Mucosa of gallbladder (tissue), 1 donor: ENCODE results near the gene RHNO1. TPM values are rescaled to one million over a fixed set of nuclear protein-coding genes. Genes with fewer than 3 reads are reported as not detected.

Experiments used
- DNase-seq: peaks from one replicate; pipeline ENCODE4 v3.0.0-alpha.2; 2020; ENCODE audit warnings: low spot score
- total RNA-seq: library from RNA; stranded (reverse); gene quantifications from one replicate; pipeline ENCODE4 v1.2.1, GENCODE V29; 2021
- donor health status: DM: no; HTN: no; CAD: no.

The RHNO1 gene
- total RNA-seq, 1 donor from 2014 or later = 17.6 TPM

- peak; percentile 19 for DNase-seq
Measured at GRCh38 chr12:2902272-2902880, 25.4 kb downstream of the RHNO1 start.

GRCh38 chr12:2904260-2904659 lies 27.2 kb downstream of the RHNO1 start:
- no peak for DNase-seq

GRCh38 chr12:2912216-2912575 lies 35.2 kb downstream of the RHNO1 start:
- DNase-seq = no peak

GRCh38 chr12:2919249-2919648 lies 42.2 kb downstream of the RHNO1 start:
- DNase-seq = no peak

- no peak for DNase-seq
Measured at GRCh38 chr12:2922329-2922728, 45.3 kb downstream of the RHNO1 start.

- DNase-seq = no peak
Measured at GRCh38 chr12:2923057-2923456, 46.0 kb downstream of the RHNO1 start.

GRCh38 chr12:2924019-2924418 lies 47.0 kb downstream of the RHNO1 start:
- DNase-seq = no peak

GRCh38 chr12:2925322-2925995 lies 48.4 kb downstream of the RHNO1 start:
- DNase-seq = no peak

- no peak for DNase-seq
Measured at GRCh38 chr12:2930865-2931264, 53.8 kb downstream of the RHNO1 start.

- no peak for DNase-seq
Measured at GRCh38 chr12:2933586-2933985, 56.6 kb downstream of the RHNO1 start.

- no peak for DNase-seq
Measured at GRCh38 chr12:2934371-2934770, 57.3 kb downstream of the RHNO1 start.

GRCh38 chr12:2936301-2936700 lies 59.3 kb downstream of the RHNO1 start:
- no peak for DNase-seq

- no peak for DNase-seq
Measured at GRCh38 chr12:2937500-2937899, 60.5 kb downstream of the RHNO1 start.

Other genes starting within 250 kb of the RHNO1 start
- 140 TPM for gene FKBP4, start 82.3 kb upstream of the RHNO1 start, total RNA-seq
- gene ITFG2, start 64.6 kb upstream of the RHNO1 start, total RNA-seq = 43.4 TPM
- 3.2 TPM for gene NRIP2, start 42.2 kb upstream of the RHNO1 start, total RNA-seq
- gene TEX52, start 20.2 kb upstream of the RHNO1 start, total RNA-seq = not detected
- 2.6 TPM for gene FOXM1, start within 50 bp of the RHNO1 start, total RNA-seq
- 20.7 TPM for gene TULP3, start 13.7 kb downstream of the RHNO1 start, total RNA-seq
- 5.1 TPM for gene TEAD4, start 82.2 kb downstream of the RHNO1 start, total RNA-seq
- 38.7 TPM for gene TSPAN9, start 200.2 kb downstream of the RHNO1 start, total RNA-seq